Esophagus squamous epithelium (tissue), 4 donors: ENCODE measurements around the gene MTA3.

Experiments used
- CTCF ChIP-seq, 6 experiments: fragments of 450-650 bp in 4 of 6; fragments of 200-600 bp in 2 of 6; sonication (generic) in 2 of 6; IDR thresholded peaks; one replicate each; pipeline ENCODE4 v1.5.1; 2016 to 2019; ENCODE audit warnings: antibody characterized with exemption in 6 of 6, mild to moderate bottlenecking in 4 of 6, moderate library complexity in 4 of 6
- POLR2A ChIP-seq, 4 donors: fragments of 450-650 bp; IDR thresholded peaks; one replicate each; pipeline ENCODE4 v1.6.1; 2017; ENCODE audit warnings: antibody characterized with exemption in 4 of 4, mild to moderate bottlenecking in 4 of 4, moderate library complexity in 3 of 4

DNA sequence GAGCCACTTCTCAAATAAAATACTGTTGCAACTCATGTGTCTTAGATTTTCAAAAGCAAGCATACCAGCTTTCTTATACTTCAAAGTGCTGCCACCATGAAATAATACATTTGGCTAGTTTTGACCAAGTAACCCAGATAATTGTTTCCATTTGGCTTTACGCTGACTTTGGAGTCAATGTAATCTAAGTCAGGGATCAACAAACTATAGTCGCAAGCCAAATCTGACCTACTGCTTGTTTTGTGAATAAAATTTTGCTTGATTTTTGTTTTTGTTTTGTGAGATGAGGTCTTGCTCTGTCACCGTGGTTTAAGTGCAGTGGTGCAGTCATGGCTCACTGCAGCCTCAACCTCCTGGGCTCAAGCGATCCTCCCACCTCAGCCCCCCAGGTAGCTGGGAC, 130.5 kb downstream of the MTA3 start:
- TF ChIP-seq CTCF (IDR thresholded peaks at IDR 0.05) (no peak), POLR2A (IDR thresholded peaks at IDR 0.05) (no peak)
